GM19372 (cell line): ENCODE measurements around the gene FREM3.
"Not testable (repeated sequence)": the region's sequence is repeated elsewhere in the genome, so short reads cannot be mapped to it uniquely, and the experiment has no call there.

ENCODE experiments used
- ATAC-seq: cut with Tn5 transposase; IDR thresholded peaks from one replicate; pipeline ENCODE4 v1.9.1; 2021; ENCODE audit warnings: mild to moderate bottlenecking, low read depth, moderate library complexity; ENCODE audit not compliant: unreplicated experiment

FREM3 gene

GRCh38 chr4:143700416-143701352 is at the start of gene FREM3:
FREM3 (minus strand) TSS chr4:143700675; CDS start chr4:143700675, 0 bp downstream.
- ATAC-seq = no peak

- ATAC-seq = no peak
Measured at GRCh38 chr4:143745874-143746273, 45.4 kb upstream of the FREM3 start.

- no peak for ATAC-seq
Measured at GRCh38 chr4:143743591-143743990, 43.1 kb upstream of the FREM3 start.

GRCh38 chr4:143742834-143743233 is 42.4 kb upstream of the FREM3 start:
- no peak for ATAC-seq

GRCh38 chr4:143736861-143737260 is 36.4 kb upstream of the FREM3 start:
- no peak for ATAC-seq

- not testable (repeated sequence) for ATAC-seq
Measured at GRCh38 chr4:143736061-143736460, 35.6 kb upstream of the FREM3 start.

- ATAC-seq = no peak
Measured at GRCh38 chr4:143728166-143728565, 27.7 kb upstream of the FREM3 start.

GRCh38 chr4:143726714-143727113 is 26.2 kb upstream of the FREM3 start:
- no peak for ATAC-seq

- no peak for ATAC-seq
Measured at GRCh38 chr4:143721317-143721716, 20.8 kb upstream of the FREM3 start.

GRCh38 chr4:143718748-143719147 is 18.3 kb upstream of the FREM3 start:
- ATAC-seq = not testable (repeated sequence)

GRCh38 chr4:143713955-143714625 is 13.6 kb upstream of the FREM3 start:
- ATAC-seq = no peak

GRCh38 chr4:143713553-143713952 is 13.1 kb upstream of the FREM3 start:
- no peak for ATAC-seq

- no peak for ATAC-seq
Measured at GRCh38 chr4:143712155-143712550, 11.7 kb upstream of the FREM3 start.

GRCh38 chr4:143711543-143712154 is 11.2 kb upstream of the FREM3 start:
- ATAC-seq = no peak

GRCh38 chr4:143701365-143701764 is 890 bp upstream of the FREM3 start:
- ATAC-seq = no peak

GRCh38 chr4:143700046-143700415 is 444 bp downstream of the FREM3 start:
- ATAC-seq = no peak

GRCh38 chr4:143699331-143700045 is 987 bp downstream of the FREM3 start:
- no peak for ATAC-seq

- ATAC-seq = no peak
Measured at GRCh38 chr4:143693856-143694255, 6.6 kb downstream of the FREM3 start.

GRCh38 chr4:143692241-143692640 is 8.2 kb downstream of the FREM3 start:
- no peak for ATAC-seq

GRCh38 chr4:143679434-143679833 is 21.0 kb downstream of the FREM3 start:
- ATAC-seq = no peak

GRCh38 chr4:143673629-143674028 is 26.8 kb downstream of the FREM3 start:
- not testable (repeated sequence) for ATAC-seq
